H9 (cell line): ENCODE results near the gene BMP2K. TPM values are rescaled to one million over a fixed set of nuclear protein-coding genes. Genes with fewer than 3 reads are reported as not detected.
A peak's percentile ranks its signal among the peaks of the same experiment; 100 is the strongest.

Experiments used
- DNase-seq: peaks from one replicate; pipeline ENCODE4 v3.0.0-alpha.2; 2017
- H2AFZ ChIP-seq: one replicate; pipeline ENCODE4 v1.6.1; 2013; ENCODE audit warnings: mild to moderate bottlenecking, low read length, control low read depth, moderate library complexity
- H2AK5ac ChIP-seq: 2 replicates; pipeline ENCODE4 v1.6.1; 2013; ENCODE audit warnings: low read length, control low read depth, mixed read lengths; ENCODE audit not compliant: insufficient read length
- H2BK120ac ChIP-seq: one replicate; pipeline ENCODE4 v1.6.1; 2013; ENCODE audit warnings: low read depth, mild to moderate bottlenecking, low read length, control low read depth, inconsistent platforms; ENCODE audit not compliant: poor library complexity, severe bottlenecking
- H2BK12ac ChIP-seq: 2 replicates; pipeline ENCODE4 v1.6.1; 2013; ENCODE audit warnings: low read length, control low read depth, mixed read lengths, low read depth; ENCODE audit not compliant: insufficient read length
- H2BK15ac ChIP-seq: 2 replicates; pipeline ENCODE4 v1.6.1; 2013; ENCODE audit warnings: low read depth, low read length, control low read depth
- H2BK20ac ChIP-seq: one replicate; pipeline ENCODE4 v1.6.1; 2013; ENCODE audit warnings: low read depth, mild to moderate bottlenecking, low read length, control low read depth, inconsistent platforms; ENCODE audit not compliant: poor library complexity, severe bottlenecking
- H2BK5ac ChIP-seq: 2 replicates; pipeline ENCODE4 v1.6.1; 2013; ENCODE audit warnings: low read length, control low read depth, mixed read lengths; ENCODE audit not compliant: insufficient read length
- H3K14ac ChIP-seq: 2 replicates; pipeline ENCODE4 v1.6.1; 2013; ENCODE audit warnings: low read length, control low read depth; ENCODE audit not compliant: insufficient read depth
- H3K18ac ChIP-seq: 2 replicates; pipeline ENCODE4 v1.6.1; 2013; ENCODE audit warnings: low read depth, mild to moderate bottlenecking, mixed read lengths, low read length, control low read depth; ENCODE audit not compliant: insufficient read length
- H3K23ac ChIP-seq: 2 replicates; pipeline ENCODE4 v1.6.1; 2013; ENCODE audit warnings: low read length, control low read depth, mixed read lengths, low read depth; ENCODE audit not compliant: insufficient read length
- H3K23me2 ChIP-seq: 2 replicates; pipeline ENCODE4 v1.6.1; 2013; ENCODE audit warnings: low read depth, mild to moderate bottlenecking, mixed read lengths, low read length, control low read depth; ENCODE audit not compliant: insufficient read length, poor library complexity, severe bottlenecking
- H3K27ac ChIP-seq: 2 replicates; pipeline ENCODE4 v1.5.1; 2013; ENCODE audit warnings: low read length, control low read depth, mixed read lengths, low read depth; ENCODE audit not compliant: insufficient read length
- H3K27me3 ChIP-seq: 2 replicates; pipeline ENCODE4 v1.6.1; 2013; ENCODE audit warnings: low read length, control low read depth, inconsistent platforms; ENCODE audit not compliant: insufficient read depth
- H3K4ac ChIP-seq: 2 replicates; pipeline ENCODE4 v1.6.1; 2013; ENCODE audit warnings: low read depth, mild to moderate bottlenecking, control low read depth, inconsistent platforms, low read length, moderate library complexity
- H3K4me1 ChIP-seq: 2 replicates; pipeline ENCODE4 v1.6.1; 2013; ENCODE audit warnings: low read length, control low read depth, inconsistent platforms; ENCODE audit not compliant: insufficient read depth
- H3K4me2 ChIP-seq: 2 replicates; pipeline ENCODE4 v1.6.1; 2013; ENCODE audit warnings: low read length, control low read depth, mixed read lengths; ENCODE audit not compliant: insufficient read length, insufficient read depth
- H3K56ac ChIP-seq: 2 replicates; pipeline ENCODE4 v1.6.1; 2013; ENCODE audit warnings: low read depth, mild to moderate bottlenecking, mixed read lengths, low read length, control low read depth; ENCODE audit not compliant: insufficient read length
- H3K79me1 ChIP-seq: 2 replicates; pipeline ENCODE4 v1.6.1; 2013; ENCODE audit warnings: low read depth, mild to moderate bottlenecking, moderate library complexity, low read length, control low read depth, inconsistent platforms; ENCODE audit not compliant: insufficient read depth, poor library complexity, severe bottlenecking
- H3K79me2 ChIP-seq: 2 replicates; pipeline ENCODE4 v1.6.1; 2013; ENCODE audit warnings: low read length, control low read depth, inconsistent platforms; ENCODE audit not compliant: insufficient read depth
- H3K9ac ChIP-seq: 2 replicates; pipeline ENCODE4 v1.6.1; 2013; ENCODE audit warnings: low read length, control low read depth, mixed read lengths; ENCODE audit not compliant: insufficient read length; ENCODE audit errors: extremely low read depth
- H3K9me3 ChIP-seq: one replicate; pipeline ENCODE4 v1.6.1; 2013; ENCODE audit warnings: low read depth, low read length, inconsistent platforms; ENCODE audit not compliant: control insufficient read depth
- H3T11ph ChIP-seq: one replicate; pipeline ENCODE4 v1.6.1; 2013; ENCODE audit warnings: mild to moderate bottlenecking, low read length, control low read depth, inconsistent platforms
- H4K20me1 ChIP-seq: one replicate; pipeline ENCODE4 v1.6.1; 2013; ENCODE audit not compliant: control insufficient read depth, insufficient read length, insufficient read depth
- H4K5ac ChIP-seq: 2 replicates; pipeline ENCODE4 v1.6.1; 2013; ENCODE audit warnings: low read depth, mild to moderate bottlenecking, mixed read lengths, low read length, control low read depth; ENCODE audit not compliant: insufficient read length
- H4K8ac ChIP-seq: replicated peaks from 2 replicates; pipeline ENCODE4 v1.6.1; 2013; ENCODE audit warnings: low read length, control low read depth, mixed read lengths, low read depth; ENCODE audit not compliant: insufficient read length
- H4K91ac ChIP-seq: 2 replicates; pipeline ENCODE4 v1.6.1; 2013; ENCODE audit warnings: low read depth, mild to moderate bottlenecking, moderate library complexity, mixed read lengths, low read length, control low read depth; ENCODE audit not compliant: insufficient read length
- H3K27ac Mint-ChIP-seq, 3 experiments: 2 replicates in 2 of 3; 3 replicates in 1 of 3; pipeline ENCODE4 v1.8.0; 2020 to 2021; ENCODE audit warnings: mixed read lengths in 3 of 3, mild to moderate bottlenecking in 1 of 3, moderate library complexity in 1 of 3
- H3K27me3 Mint-ChIP-seq: 2 replicates; pipeline ENCODE4 v1.8.0; 2021; ENCODE audit warnings: low read depth, mild to moderate bottlenecking, moderate library complexity, mixed read lengths
- H3K36me3 Mint-ChIP-seq, 3 experiments: 2 replicates in 2 of 3; 3 replicates in 1 of 3; pipeline ENCODE4 v1.8.0; 2020 to 2021; ENCODE audit warnings: low read depth in 3 of 3, mixed read lengths in 3 of 3; ENCODE audit not compliant: insufficient read depth in 1 of 3
- H3K4me1 Mint-ChIP-seq, 2 experiments: 2 replicates each; pipeline ENCODE4 v1.8.0; 2020; ENCODE audit warnings: mixed read lengths in 2 of 2
- H3K4me3 Mint-ChIP-seq, 2 experiments: 2 replicates in 1 of 2; 3 replicates in 1 of 2; pipeline ENCODE4 v1.8.0; 2020 to 2021; ENCODE audit warnings: mild to moderate bottlenecking in 2 of 2, mixed read lengths in 2 of 2, moderate library complexity in 1 of 2
- H3K9me3 Mint-ChIP-seq, 2 experiments: 2 replicates in 1 of 2; 3 replicates in 1 of 2; pipeline ENCODE4 v1.8.0; 2020; ENCODE audit warnings: mild to moderate bottlenecking in 2 of 2, mixed read lengths in 2 of 2, moderate library complexity in 1 of 2
- WGBS: extraction: QIAGEN DNeasy Blood & Tissue Kit; methylation state at CpG from one replicate; pipeline ENCODE4 v1.1.7; 2013; ENCODE audit warnings: missing lambda C conversion rate, low lambda C conversion rate, mixed read lengths; ENCODE audit not compliant: insufficient read length; ENCODE audit errors: extremely low coverage; 5-methylcytosine and 5-hydroxymethylcytosine counted together
- total RNA-seq: library from RNA; stranded (reverse); gene quantifications from 2 replicates; pipeline ENCODE4 v1.2.1, GENCODE V29; 2021
- TF ChIP-seq, protein P1 (sequence below): fragments of 200-600 bp; sonication (generic); conservative IDR thresholded peaks from 3 replicates; pipeline ENCODE4 v1.8.0; 2021; ENCODE audit warnings: antibody characterized with exemption, mild to moderate bottlenecking

Gene BMP2K
- total RNA-seq, 1 experiment from 2014 or later, result 26.4 TPM

GRCh38 chr4:78936989-78937388, 160.8 kb downstream of the BMP2K start:
- Histone ChIP-seq H3K9ac (no peak overlapping the region), H3K27me3 (no peaks in the 10 kb centered on the region; the same call in 1 of the 2 replicates), H2BK120ac (no peak overlapping the region), H2AK5ac (no peak overlapping the region), H2BK20ac (no peak overlapping the region), H3K14ac (no peak overlapping the region), H3K4me1 (peaks cover 13% of the 10 kb centered on the region; the same call in 1 of the 2 replicates), H3K79me2 (no peaks in the 10 kb centered on the region; the same call in 1 of the 2 replicates), H3K9me3 (no peaks in the 10 kb centered on the region), H3K27ac (no peak overlapping the region), H4K20me1 (no peaks in the 10 kb centered on the region), H2AFZ (no peak overlapping the region), H2BK12ac (no peak overlapping the region), H2BK15ac (no peak overlapping the region), H4K8ac (no peak overlapping the region), H3K23me2 (peaks cover 6% of the 10 kb centered on the region), H3K79me1 (no peaks in the 10 kb centered on the region), H4K91ac (no peak overlapping the region), H3K4ac (no peak overlapping the region), H3K56ac (no peak overlapping the region), H3K18ac (no peak overlapping the region), H2BK5ac (no peak overlapping the region), H3K23ac (no peak overlapping the region), H3K4me2 (peak overlapping the region; percentile 56), H3T11ph (no peak overlapping the region), H4K5ac (no peak overlapping the region)
- Mint-ChIP-seq H3K27ac (0 out of 7 replicates have a peak overlapping the region, but pooled peaks of 2 of the 3 experiments have one; percentile 17 to 30), H3K4me3 (no peak overlapping the region; a peak in 1 of 5 replicates), H3K36me3 (peaks cover 0 to 3% (median 2%) of the 10 kb centered on the region in 3 experiments; a peak in 3 of 7 replicates), H3K4me1 (peaks cover 26 to 28% of the 10 kb centered on the region in 2 experiments), H3K9me3 (no peaks in the 10 kb centered on the region), H3K27me3 (peaks cover 19% of the 10 kb centered on the region)
- DNase-seq, result no peak
- TF ChIP-seq, protein P1, sequence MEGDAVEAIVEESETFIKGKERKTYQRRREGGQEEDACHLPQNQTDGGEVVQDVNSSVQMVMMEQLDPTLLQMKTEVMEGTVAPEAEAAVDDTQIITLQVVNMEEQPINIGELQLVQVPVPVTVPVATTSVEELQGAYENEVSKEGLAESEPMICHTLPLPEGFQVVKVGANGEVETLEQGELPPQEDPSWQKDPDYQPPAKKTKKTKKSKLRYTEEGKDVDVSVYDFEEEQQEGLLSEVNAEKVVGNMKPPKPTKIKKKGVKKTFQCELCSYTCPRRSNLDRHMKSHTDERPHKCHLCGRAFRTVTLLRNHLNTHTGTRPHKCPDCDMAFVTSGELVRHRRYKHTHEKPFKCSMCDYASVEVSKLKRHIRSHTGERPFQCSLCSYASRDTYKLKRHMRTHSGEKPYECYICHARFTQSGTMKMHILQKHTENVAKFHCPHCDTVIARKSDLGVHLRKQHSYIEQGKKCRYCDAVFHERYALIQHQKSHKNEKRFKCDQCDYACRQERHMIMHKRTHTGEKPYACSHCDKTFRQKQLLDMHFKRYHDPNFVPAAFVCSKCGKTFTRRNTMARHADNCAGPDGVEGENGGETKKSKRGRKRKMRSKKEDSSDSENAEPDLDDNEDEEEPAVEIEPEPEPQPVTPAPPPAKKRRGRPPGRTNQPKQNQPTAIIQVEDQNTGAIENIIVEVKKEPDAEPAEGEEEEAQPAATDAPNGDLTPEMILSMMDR, result no peak
- WGBS, result no CpG with 5 or more reads among the region's 4 CpGs
